WERI-Rb-1 (cell line): ENCODE results near the gene RGSL1.
"Not testable (repeated sequence)": the region's sequence is repeated elsewhere in the genome, so short reads cannot be mapped to it uniquely, and the experiment has no call there.

Experiments
- DNase-seq: peaks from one replicate; pipeline ENCODE4 v3.0.0-alpha.2; 2020
- H3K27ac ChIP-seq: fragments of 250-450 bp; sonication (Bioruptor Pico); 2 replicates; pipeline ENCODE4 v1.5.1; 2020; ENCODE audit warnings: mild to moderate bottlenecking, moderate library complexity
- H3K27me3 ChIP-seq: fragments of 250-450 bp; sonication (Bioruptor Pico); 2 replicates; pipeline ENCODE4 v1.5.1; 2021; ENCODE audit warnings: mild to moderate bottlenecking, low read depth, moderate library complexity; ENCODE audit not compliant: insufficient read depth, severe bottlenecking
- H3K36me3 ChIP-seq: fragments of 250-450 bp; sonication (Bioruptor Pico); 2 replicates; pipeline ENCODE4 v1.5.1; 2020; ENCODE audit warnings: mild to moderate bottlenecking, moderate library complexity
- H3K4me3 ChIP-seq: 2 replicates; pipeline ENCODE4 v1.5.1; 2011; ENCODE audit warnings: low read depth, mild to moderate bottlenecking, control low read depth, low read length
- H3K9me3 ChIP-seq: fragments of 250-450 bp; sonication (Bioruptor Pico); 2 replicates; pipeline ENCODE4 v1.5.1; 2021; ENCODE audit warnings: mild to moderate bottlenecking, moderate library complexity; ENCODE audit not compliant: severe bottlenecking
- CTCF ChIP-seq: IDR thresholded peaks from 2 replicates; pipeline ENCODE4 v1.5.1; 2011; ENCODE audit warnings: low read depth, mild to moderate bottlenecking, control low read depth, inconsistent platforms, low read length

RGSL1 gene

GRCh38 chr1:182525342-182525741 is 75.4 kb downstream of the RGSL1 start:
- no peaks in the 10 kb centered on the region for H3K9me3 ChIP-seq
- DNase-seq = no peak
- no peak overlapping the region for H3K4me3 ChIP-seq
- no peak for TF ChIP-seq CTCF
- H3K36me3 ChIP-seq = no peaks in the 10 kb centered on the region
- no peak overlapping the region for H3K27ac ChIP-seq
- no peaks in the 10 kb centered on the region for H3K27me3 ChIP-seq

GRCh38 chr1:182527680-182528079 is 77.7 kb downstream of the RGSL1 start:
- no peaks in the 10 kb centered on the region for H3K36me3 ChIP-seq
- H3K9me3 ChIP-seq = no peaks in the 10 kb centered on the region
- H3K4me3 ChIP-seq = no peak overlapping the region
- DNase-seq = no peak
- H3K27me3 ChIP-seq = no peaks in the 10 kb centered on the region
- H3K27ac ChIP-seq = no peak overlapping the region
- TF ChIP-seq CTCF = no peak

- not testable (repeated sequence) for H3K27ac ChIP-seq, H3K36me3 ChIP-seq, H3K4me3 ChIP-seq, H3K9me3 ChIP-seq, H3K27me3 ChIP-seq, DNase-seq
Observed at GRCh38 chr1:182528206-182528605, 78.3 kb downstream of the RGSL1 start.

- Histone ChIP-seq H3K4me3 (no peak overlapping the region), H3K27ac (no peak overlapping the region), H3K27me3 (no peaks in the 10 kb centered on the region), H3K36me3 (no peaks in the 10 kb centered on the region), H3K9me3 (no peaks in the 10 kb centered on the region)
- no peak for TF ChIP-seq CTCF
- no peak for DNase-seq
Observed at GRCh38 chr1:182533896-182534295, 84.0 kb downstream of the RGSL1 start.

DNA sequence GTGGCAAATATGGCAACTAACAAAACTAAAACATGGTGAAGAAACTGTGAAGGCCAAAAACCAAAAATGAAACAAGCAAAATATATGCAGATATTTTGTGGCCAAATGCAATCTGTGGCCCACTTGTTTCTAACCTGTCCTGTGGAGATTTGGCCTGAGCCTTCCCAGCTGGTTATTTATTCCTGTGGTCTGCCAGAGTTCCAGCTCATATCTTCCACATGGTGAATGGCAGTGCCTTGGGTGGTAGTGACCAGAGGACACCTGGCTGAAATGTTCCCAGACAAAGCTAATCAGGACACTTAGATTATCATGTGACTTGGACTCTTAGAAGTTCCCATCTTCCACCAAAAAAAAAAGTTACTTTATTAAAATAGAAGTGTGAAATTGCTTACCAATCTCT is 99.4 kb downstream of the RGSL1 start:
- no peaks in the 10 kb centered on the region for H3K36me3 ChIP-seq

DNA sequence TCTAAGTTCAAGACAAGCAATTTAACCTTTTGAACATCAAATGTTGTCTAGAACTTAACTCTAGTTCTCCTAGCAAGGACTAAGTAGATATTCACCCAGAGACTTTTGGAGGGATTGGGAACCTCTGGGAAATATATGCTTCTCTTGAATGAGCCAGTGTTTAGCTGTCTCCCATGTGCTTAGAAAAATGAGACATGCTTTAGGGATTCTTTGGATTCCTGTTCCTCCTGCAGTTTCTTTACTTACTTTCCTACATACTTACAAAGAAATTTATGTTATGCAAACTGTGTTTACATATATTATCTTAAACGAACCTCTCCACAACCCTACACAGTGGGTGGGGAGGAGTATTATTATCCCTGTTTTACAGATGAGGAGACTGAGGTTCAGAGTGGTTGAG is 99.9 kb downstream of the RGSL1 start:
- DNase-seq = no peak
- Histone ChIP-seq H3K27me3 (no peaks in the 10 kb centered on the region), H3K4me3 (no peak overlapping the region), H3K9me3 (no peaks in the 10 kb centered on the region), H3K36me3 (no peaks in the 10 kb centered on the region), H3K27ac (no peak overlapping the region)
- TF ChIP-seq CTCF = no peak

More for the DNA sequence above, 99.4 kb downstream of the RGSL1 start:
- no peak for TF ChIP-seq CTCF
- no peak for DNase-seq
- Histone ChIP-seq H3K27ac (no peak overlapping the region), H3K9me3 (no peaks in the 10 kb centered on the region), H3K4me3 (no peak overlapping the region), H3K27me3 (no peaks in the 10 kb centered on the region)
